ENCODE results near the gene LARP6.

LARP6 gene

GRCh38 chr15:70852501-70853317 lies 1.2 kb downstream of the LARP6 start:
- no peak for DNase-seq
- CTCF ChIA-PET = no interaction called here
- H3K36me3 Mint-ChIP-seq = no peaks in the 10 kb centered on the region

GRCh38 chr15:70851889-70852288 lies 2.1 kb downstream of the LARP6 start:
- no peak overlapping the region for H3K4me3 Mint-ChIP-seq
- CTCF ChIA-PET = interaction anchor here (1.2 kb wide), 1 partner anchor 130 kb away, joined by 3 read pairs; no protein-coding TSS in a partner anchor
- peaks cover 4% of the 10 kb centered on the region for H3K4me1 Mint-ChIP-seq
- no peak overlapping the region for H3K27ac Mint-ChIP-seq
- H3K27me3 Mint-ChIP-seq = peaks cover 64% of the 10 kb centered on the region
- no peaks in the 10 kb centered on the region for H3K9me3 Mint-ChIP-seq
- DNase-seq = no peak
- H3K36me3 Mint-ChIP-seq = no peaks in the 10 kb centered on the region

More at GRCh38 chr15:70852501-70853317, 1.2 kb downstream of the LARP6 start:
- Mint-ChIP-seq H3K9me3 (no peaks in the 10 kb centered on the region), H3K4me1 (peaks cover 4% of the 10 kb centered on the region), H3K27ac (no peak overlapping the region), H3K27me3 (peaks cover 67% of the 10 kb centered on the region), H3K4me3 (peak overlapping the region; percentile 49)

GRCh38 chr15:70845602-70846360 lies 8.2 kb downstream of the LARP6 start:
- CTCF ChIA-PET = no interaction called here
- H3K27me3 Mint-ChIP-seq = peaks cover 24% of the 10 kb centered on the region
- DNase-seq = no peak
- no peaks in the 10 kb centered on the region for H3K9me3 Mint-ChIP-seq
- no peak overlapping the region for H3K27ac Mint-ChIP-seq
- no peak overlapping the region for H3K4me3 Mint-ChIP-seq
- no peaks in the 10 kb centered on the region for H3K4me1 Mint-ChIP-seq
- no peaks in the 10 kb centered on the region for H3K36me3 Mint-ChIP-seq

GRCh38 chr15:70837476-70837875 lies 16.5 kb downstream of the LARP6 start:
- Mint-ChIP-seq H3K36me3 (no peaks in the 10 kb centered on the region), H3K27ac (no peak overlapping the region), H3K9me3 (no peaks in the 10 kb centered on the region), H3K27me3 (peaks cover 10% of the 10 kb centered on the region), H3K4me1 (no peaks in the 10 kb centered on the region), H3K4me3 (no peak overlapping the region)
- CTCF ChIA-PET = interaction anchor here (0.6 kb wide), 1 partner anchor 47 kb away, joined by 3 read pairs; no protein-coding TSS in a partner anchor
- no peak for DNase-seq

GRCh38 chr15:70835841-70836240 lies 18.1 kb downstream of the LARP6 start:
- no peaks in the 10 kb centered on the region for H3K4me1 Mint-ChIP-seq
- H3K36me3 Mint-ChIP-seq = no peaks in the 10 kb centered on the region
- CTCF ChIA-PET = interaction anchor here (2.1 kb wide), 1 partner anchor 11 kb away, joined by 6 read pairs; no protein-coding TSS in a partner anchor
- no peaks in the 10 kb centered on the region for H3K9me3 Mint-ChIP-seq
- no peak overlapping the region for H3K27ac Mint-ChIP-seq
- DNase-seq = no peak
- H3K27me3 Mint-ChIP-seq = peaks cover 15% of the 10 kb centered on the region
- no peak overlapping the region for H3K4me3 Mint-ChIP-seq

GRCh38 chr15:70835415-70835814 lies 18.5 kb downstream of the LARP6 start:
- no peak for DNase-seq
- Mint-ChIP-seq H3K36me3 (no peaks in the 10 kb centered on the region), H3K4me1 (no peaks in the 10 kb centered on the region), H3K4me3 (no peak overlapping the region), H3K27ac (no peak overlapping the region), H3K9me3 (no peaks in the 10 kb centered on the region), H3K27me3 (peaks cover 15% of the 10 kb centered on the region)
- CTCF ChIA-PET = interaction anchor here (2.1 kb wide), 1 partner anchor 10 kb away, joined by 6 read pairs; no protein-coding TSS in a partner anchor

- Mint-ChIP-seq H3K4me3 (no peak overlapping the region), H3K9me3 (no peaks in the 10 kb centered on the region), H3K36me3 (no peaks in the 10 kb centered on the region), H3K4me1 (no peaks in the 10 kb centered on the region), H3K27me3 (peaks cover 16% of the 10 kb centered on the region), H3K27ac (no peak overlapping the region)
- no peak for DNase-seq
- CTCF ChIA-PET = interaction anchor here (2.1 kb wide), 1 partner anchor 10 kb away, joined by 6 read pairs; no protein-coding TSS in a partner anchor
Observed at GRCh38 chr15:70834999-70835398, 19.0 kb downstream of the LARP6 start.

GRCh38 chr15:70833861-70834765 lies 19.8 kb downstream of the LARP6 start:
- Mint-ChIP-seq H3K4me3 (no peak overlapping the region), H3K4me1 (no peaks in the 10 kb centered on the region), H3K36me3 (no peaks in the 10 kb centered on the region), H3K27ac (no peak overlapping the region), H3K9me3 (no peaks in the 10 kb centered on the region), H3K27me3 (peaks cover 22% of the 10 kb centered on the region)
- DNase-seq = no peak
- CTCF ChIA-PET = interaction anchor here (2.1 kb wide), 1 partner anchor 9 kb away, joined by 6 read pairs; no protein-coding TSS in a partner anchor

GRCh38 chr15:70833422-70833821 lies 20.5 kb downstream of the LARP6 start:
- Mint-ChIP-seq H3K4me1 (no peaks in the 10 kb centered on the region), H3K4me3 (no peak overlapping the region), H3K36me3 (no peaks in the 10 kb centered on the region), H3K27ac (no peak overlapping the region), H3K27me3 (peaks cover 22% of the 10 kb centered on the region), H3K9me3 (no peaks in the 10 kb centered on the region)
- CTCF ChIA-PET = interaction anchor here (2.6 kb wide), 1 partner anchor 22 kb away, joined by 6 read pairs; no protein-coding TSS in a partner anchor
- DNase-seq = no peak

GRCh38 chr15:70832176-70832575 lies 21.8 kb downstream of the LARP6 start:
- H3K27me3 Mint-ChIP-seq = peaks cover 22% of the 10 kb centered on the region
- no peaks in the 10 kb centered on the region for H3K4me1 Mint-ChIP-seq
- DNase-seq = no peak
- no peaks in the 10 kb centered on the region for H3K9me3 Mint-ChIP-seq
- no peak overlapping the region for H3K4me3 Mint-ChIP-seq
- H3K27ac Mint-ChIP-seq = no peak overlapping the region
- H3K36me3 Mint-ChIP-seq = no peaks in the 10 kb centered on the region
- CTCF ChIA-PET = interaction anchor here (2.6 kb wide), 1 partner anchor 20 kb away, joined by 6 read pairs; no protein-coding TSS in a partner anchor

GRCh38 chr15:70831094-70831911 lies 22.7 kb downstream of the LARP6 start:
- Mint-ChIP-seq H3K27me3 (peaks cover 22% of the 10 kb centered on the region), H3K9me3 (no peaks in the 10 kb centered on the region), H3K4me3 (no peak overlapping the region), H3K4me1 (no peaks in the 10 kb centered on the region), H3K36me3 (no peaks in the 10 kb centered on the region), H3K27ac (no peak overlapping the region)
- CTCF ChIA-PET = interaction anchor here (0.6 to 2.6 kb wide), 2 partner anchors 10 to 19 kb away, joined by 5 to 6 read pairs; no protein-coding TSS in a partner anchor
- DNase-seq = no peak

GRCh38 chr15:70830615-70831014 lies 23.3 kb downstream of the LARP6 start:
- CTCF ChIA-PET = interaction anchor here (2.6 kb wide), 1 partner anchor 19 kb away, joined by 6 read pairs; no protein-coding TSS in a partner anchor
- no peaks in the 10 kb centered on the region for H3K4me1 Mint-ChIP-seq
- no peaks in the 10 kb centered on the region for H3K9me3 Mint-ChIP-seq
- no peak overlapping the region for H3K4me3 Mint-ChIP-seq
- peaks cover 22% of the 10 kb centered on the region for H3K27me3 Mint-ChIP-seq
- no peak overlapping the region for H3K27ac Mint-ChIP-seq
- no peak for DNase-seq
- H3K36me3 Mint-ChIP-seq = no peaks in the 10 kb centered on the region

Data from activated naive CD4-positive, alpha-beta T cell treated with anti-CD3 and anti-CD28 coated beads, Interleukin-2, amount 10 ng/mL, durations not matched to agents 7 days and 5 days (primary cell).